SK-N-SH (cell line): Measurements from ENCODE around the gene THY1.

Experiments
- EP300 ChIP-seq, 2 experiments: IDR thresholded peaks; 2 replicates each; pipeline versions ENCODE4 v1.4.0 to v1.6.1; 2012; ENCODE audit warnings: borderline replicate concordance in 1 of 2, low read depth in 1 of 2, low read length in 1 of 2
- NFIC ChIP-seq: IDR thresholded peaks from 2 replicates; pipeline ENCODE4 v1.4.0; 2012; ENCODE audit warnings: borderline replicate concordance
- POLR2AphosphoS5 ChIP-seq: IDR thresholded peaks from 2 replicates; pipeline ENCODE4 v1.6.1; 2012; ENCODE audit warnings: low read depth, low read length
- SIN3A ChIP-seq: IDR thresholded peaks from 2 replicates; pipeline ENCODE4 v1.6.1; 2012; ENCODE audit warnings: low read depth, mild to moderate bottlenecking, low read length, moderate library complexity, borderline replicate concordance

GRCh38 chr11:119396835-119397234, 26.1 kb downstream of the THY1 start:
- no peak for TF ChIP-seq POLR2AphosphoS5
- no peak for TF ChIP-seq SIN3A
- no peak for TF ChIP-seq NFIC
- no peak for TF ChIP-seq EP300 (IDR thresholded peaks at IDR 0.05; ENCODE audit: borderline replicate concordance in 1 of 2, low read depth in 1 of 2, low read length in 1 of 2)
